GM23248 (cell line): ENCODE measurements around the gene RAP2A.

Experiments
- EZH2 ChIP-seq: fragments of 200-600 bp; sonication (generic); IDR thresholded peaks from 2 replicates; pipeline ENCODE4 v1.6.1; 2018; ENCODE audit warnings: antibody characterized with exemption, mild to moderate bottlenecking; ENCODE audit not compliant: insufficient read depth, poor library complexity, severe bottlenecking
- EZH2phosphoT487 ChIP-seq: fragments of 200-600 bp; sonication (generic); IDR thresholded peaks from 2 replicates; pipeline ENCODE4 v1.6.1; 2018; ENCODE audit warnings: antibody characterized with exemption, moderate library complexity, mild to moderate bottlenecking, low read depth; ENCODE audit not compliant: insufficient read depth

DNA sequence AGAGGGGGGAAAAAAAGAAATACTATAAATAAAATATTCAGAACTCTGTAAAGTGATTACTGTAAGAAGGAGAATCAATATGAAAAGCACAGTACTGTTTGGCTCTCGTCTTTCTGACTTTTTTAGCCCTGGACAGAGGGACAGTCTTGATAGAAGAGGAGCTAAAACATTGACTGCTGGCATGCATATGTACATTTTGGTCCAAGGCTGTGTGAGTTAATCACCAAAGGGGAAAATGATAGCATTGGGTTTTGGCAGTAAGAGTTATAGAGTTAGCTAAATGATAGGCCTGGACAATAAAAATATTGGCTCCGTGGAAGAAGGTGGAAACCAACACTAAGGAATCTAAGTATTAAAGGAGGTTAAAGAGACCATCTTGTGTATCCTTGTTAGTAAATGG is 50.3 kb downstream of the RAP2A start:
- TF ChIP-seq EZH2 (no peak), EZH2phosphoT487 (no peak)
